Kidney epithelial cell (primary cell): ENCODE measurements around the gene SLC7A4. TPM values are rescaled to one million over a fixed set of nuclear protein-coding genes. Genes with fewer than 3 reads are reported as not detected.

Source experiments
- DNase-seq: peaks from one replicate; pipeline ENCODE4 v3.0.0-alpha.2; 2010; ENCODE audit warnings: low read depth
- H3K27me3 ChIP-seq: 2 replicates; pipeline ENCODE4 v1.6.0; 2011; ENCODE audit warnings: low read length; ENCODE audit not compliant: control insufficient read depth, insufficient read depth
- H3K36me3 ChIP-seq: 2 replicates; pipeline ENCODE4 v1.5.1; 2011; ENCODE audit warnings: low read length; ENCODE audit not compliant: control insufficient read depth, insufficient read depth
- H3K4me3 ChIP-seq: 2 replicates; pipeline ENCODE4 v1.5.1; 2011; ENCODE audit warnings: low read depth, mild to moderate bottlenecking, control low read depth, low read length
- CTCF ChIP-seq: IDR thresholded peaks from 2 replicates; pipeline ENCODE4 v1.5.1; 2011; ENCODE audit warnings: mild to moderate bottlenecking, moderate library complexity, low read length, control low read depth, inconsistent platforms; ENCODE audit not compliant: insufficient read depth, poor library complexity, severe bottlenecking
- total RNA-seq: library from RNA; depleted of rRNA; stranded (reverse); fragments of >200 nt; gene quantifications from 2 replicates; pipeline ENCODE4 v1.2.3, GENCODE V29; 2015

Gene SLC7A4
- 2.3 and 2.7 TPM in 2 replicates for total RNA-seq

- TF ChIP-seq CTCF, result no peak
- no peaks in the 10 kb centered on the region for H3K36me3 ChIP-seq
- DNase-seq, result no peak
- H3K27me3 ChIP-seq, result peaks cover 28% of the 10 kb centered on the region
- H3K4me3 ChIP-seq, result peak within 1 kb of the TSS; percentile 27
Observed at GRCh38 chr22:21032037-21032867, at the start of gene SLC7A4. TSS of gene SLC7A4 (minus strand) at chr22:21032561. CDS start at chr22:21031812, 749 bp downstream.

GRCh38 chr22:21080435-21081137, 48.2 kb upstream of the SLC7A4 start:
- no peak for DNase-seq
- Histone ChIP-seq H3K27me3 (peaks cover 2% of the 10 kb centered on the region), H3K36me3 (no peaks in the 10 kb centered on the region), H3K4me3 (no peak overlapping the region)
- TF ChIP-seq CTCF, result no peak

- no peaks in the 10 kb centered on the region for H3K36me3 ChIP-seq
- no peak for TF ChIP-seq CTCF
- H3K4me3 ChIP-seq, result no peak overlapping the region
- peaks cover 2% of the 10 kb centered on the region for H3K27me3 ChIP-seq
- no peak for DNase-seq
Observed at GRCh38 chr22:21079493-21079892, 47.1 kb upstream of the SLC7A4 start.

GRCh38 chr22:21078916-21079315, 46.6 kb upstream of the SLC7A4 start:
- Histone ChIP-seq H3K36me3 (no peaks in the 10 kb centered on the region), H3K4me3 (no peak overlapping the region), H3K27me3 (peaks cover 2% of the 10 kb centered on the region)
- no peak for DNase-seq
- no peak for TF ChIP-seq CTCF

- H3K4me3 ChIP-seq, result no peak overlapping the region
- no peak for TF ChIP-seq CTCF
- H3K36me3 ChIP-seq, result no peaks in the 10 kb centered on the region
- DNase-seq, result no peak
- peaks cover 2% of the 10 kb centered on the region for H3K27me3 ChIP-seq
Observed at GRCh38 chr22:21077884-21078508, 45.6 kb upstream of the SLC7A4 start.
